PC-9 (cell line): ENCODE data around the gene ATXN1. TPM values are rescaled to one million over a fixed set of nuclear protein-coding genes. Genes with fewer than 3 reads are reported as not detected.

Experiments used
- BruUV-seq: library from RNA; stranded (reverse); fragments of 400-500 nt; replicated peaks from 2 replicates; lab custom pipeline; 2021; lab: Mats Ljungman, UMichigan
- CTCF ChIA-PET: fragments of 300-600 bp; sonication (Branson Sonifier 250); formaldehyde crosslinking; loops from one replicate; lab custom pipeline; 2022; ENCODE audit warnings: antibody characterized with exemption; lab: Charles Lee
- POLR2A ChIA-PET: fragments of 300-600 bp; sonication (Branson Sonifier 250); formaldehyde crosslinking; loops from one replicate; lab custom pipeline; 2022; ENCODE audit warnings: antibody characterized with exemption; ENCODE audit not compliant: unreplicated experiment; lab: Charles Lee
- DNase-seq, 2 experiments: peaks; one replicate each; pipeline versions ENCODE4 v3.0.0 to v3.0.0-alpha.2; 2015 to 2022; ENCODE audit warnings: mixed read lengths in 1 of 2
- H2AFZ ChIP-seq: fragments of 200-600 bp; sonication (generic); 2 replicates; pipeline ENCODE4 v1.8.1; 2017; ENCODE audit warnings: antibody characterized with exemption
- H3F3A ChIP-seq: fragments of 200-600 bp; sonication (generic); 2 replicates; pipeline ENCODE4 v1.8.1; 2017; ENCODE audit warnings: antibody characterized with exemption, mild to moderate bottlenecking, low read depth; ENCODE audit not compliant: insufficient read depth
- H3K27ac ChIP-seq: fragments of 200-600 bp; sonication (generic); 2 replicates; pipeline ENCODE4 v1.6.1; 2016; ENCODE audit warnings: mixed run types
- H3K27me3 ChIP-seq: fragments of 200-600 bp; sonication (generic); 2 replicates; pipeline ENCODE4 v1.6.1; 2016; ENCODE audit warnings: low read depth, mixed run types; ENCODE audit not compliant: insufficient read depth
- H3K36me3 ChIP-seq: fragments of 200-600 bp; sonication (generic); 2 replicates; pipeline ENCODE4 v1.6.1; 2016; ENCODE audit warnings: low read depth, mixed run types
- H3K4me1 ChIP-seq: fragments of 200-600 bp; sonication (generic); replicated peaks from 2 replicates; pipeline ENCODE4 v1.6.1; 2016; ENCODE audit warnings: mixed run types; ENCODE audit not compliant: insufficient read depth
- H3K4me2 ChIP-seq: fragments of 200-600 bp; sonication (generic); 2 replicates; pipeline ENCODE4 v1.6.1; 2017; ENCODE audit warnings: mixed run types
- H3K4me3 ChIP-seq: fragments of 200-600 bp; sonication (generic); 2 replicates; pipeline ENCODE4 v1.6.1; 2016; ENCODE audit warnings: mixed run types
- H3K79me2 ChIP-seq: fragments of 200-600 bp; sonication (generic); 2 replicates; pipeline ENCODE4 v1.6.1; 2017; ENCODE audit warnings: low read depth, mixed run types
- H3K9me2 ChIP-seq: fragments of 200-600 bp; sonication (generic); 2 replicates; pipeline ENCODE4 v1.8.1; 2017; ENCODE audit warnings: mild to moderate bottlenecking; ENCODE audit not compliant: insufficient read depth
- H3K9me3 ChIP-seq: fragments of 200-600 bp; sonication (generic); 2 replicates; pipeline ENCODE4 v1.8.1; 2016; ENCODE audit warnings: low read depth; ENCODE audit not compliant: insufficient read depth
- H4K20me1 ChIP-seq: fragments of 200-600 bp; sonication (generic); 2 replicates; pipeline ENCODE4 v1.8.1; 2017; ENCODE audit not compliant: insufficient read depth
- CTCF ChIP-seq: fragments of 200-600 bp; sonication (generic); conservative IDR thresholded peaks from 2 replicates; pipeline ENCODE4 v1.6.1; 2017; ENCODE audit warnings: mixed run types, antibody characterized with exemption, mild to moderate bottlenecking, moderate library complexity
- EZH2 ChIP-seq: fragments of 200-600 bp; sonication (generic); IDR thresholded peaks from 2 replicates; pipeline ENCODE4 v1.8.0; 2017; ENCODE audit warnings: antibody characterized with exemption, low read depth
- intact Hi-C: fragments of 100-400 bp; cut with micrococcal nuclease; formaldehyde crosslinking; loops from one replicate; pipeline ENCODE4 v1.10.0; 2022; ENCODE audit not compliant: unreplicated experiment
- total RNA-seq: library from RNA; stranded (reverse); gene quantifications from 2 replicates; pipeline ENCODE4 v1.2.3, GENCODE V29; 2021

Gene ATXN1
- total RNA-seq, 1 experiment from 2014 or later: 42.7 TPM

- no peak overlapping the region for H3K4me2 ChIP-seq
- H2AFZ ChIP-seq: no peak overlapping the region
- no peaks in the 10 kb centered on the region for H3K9me2 ChIP-seq
- no peak for TF ChIP-seq EZH2
- no peak for TF ChIP-seq CTCF
- H3K9me3 ChIP-seq: no peaks in the 10 kb centered on the region
- intact Hi-C loops: no loop called here
- ChIA-PET POLR2A (no interaction called here), CTCF (no interaction called here)
- H3F3A ChIP-seq: no peaks in the 10 kb centered on the region
- H3K27ac ChIP-seq: no peak overlapping the region
- no peak overlapping the region for H3K4me3 ChIP-seq
- DNase-seq: peak in 1 of 2 experiments; percentile 41
- BruUV-seq: no TSS peak
- H4K20me1 ChIP-seq: no peaks in the 10 kb centered on the region
- H3K4me1 ChIP-seq: peaks cover 8% of the 10 kb centered on the region; the same call in 1 of the 2 replicates
- H3K79me2 ChIP-seq: no peaks in the 10 kb centered on the region
- no peaks in the 10 kb centered on the region for H3K36me3 ChIP-seq
- no peaks in the 10 kb centered on the region for H3K27me3 ChIP-seq
Observed at GRCh38 chr6:16539086-16539931, 222.0 kb downstream of the ATXN1 start.

GRCh38 chr6:16535564-16535963 lies 225.7 kb downstream of the ATXN1 start:
- DNase-seq: no peak
- TF ChIP-seq EZH2 (no peak), CTCF (no peak)
- Histone ChIP-seq H3K27ac (no peak overlapping the region), H3K36me3 (no peaks in the 10 kb centered on the region), H3F3A (no peaks in the 10 kb centered on the region; the same call in 1 of the 2 replicates), H3K4me2 (no peak overlapping the region), H3K9me2 (no peaks in the 10 kb centered on the region), H3K4me3 (no peak overlapping the region), H3K9me3 (no peaks in the 10 kb centered on the region), H3K27me3 (no peaks in the 10 kb centered on the region), H4K20me1 (no peaks in the 10 kb centered on the region), H3K79me2 (no peaks in the 10 kb centered on the region), H2AFZ (no peak overlapping the region), H3K4me1 (peaks cover 8% of the 10 kb centered on the region; the same call in 1 of the 2 replicates)
- BruUV-seq: no TSS peak
- POLR2A ChIA-PET: no interaction called here
- CTCF ChIA-PET: no interaction called here
- intact Hi-C loops: no loop called here

- no peaks in the 10 kb centered on the region; the same call in 1 of the 2 replicates for H3F3A ChIP-seq
- H3K4me3 ChIP-seq: no peak overlapping the region
- H3K4me1 ChIP-seq: no peaks in the 10 kb centered on the region
- intact Hi-C loops: no loop called here
- no peak overlapping the region for H3K4me2 ChIP-seq
- no peaks in the 10 kb centered on the region for H3K9me2 ChIP-seq
- no peaks in the 10 kb centered on the region for H4K20me1 ChIP-seq
- ChIA-PET CTCF (no interaction called here), POLR2A (no interaction called here)
- no peak overlapping the region for H2AFZ ChIP-seq
- H3K27ac ChIP-seq: peak overlapping the region; percentile 38
- no peaks in the 10 kb centered on the region for H3K9me3 ChIP-seq
- no peaks in the 10 kb centered on the region for H3K79me2 ChIP-seq
- no peak for DNase-seq
- BruUV-seq: no TSS peak
- no peaks in the 10 kb centered on the region for H3K36me3 ChIP-seq
- TF ChIP-seq CTCF (no peak), EZH2 (no peak)
- no peaks in the 10 kb centered on the region for H3K27me3 ChIP-seq
Observed at GRCh38 chr6:16533721-16534136, 227.5 kb downstream of the ATXN1 start.
